GM06990 (cell line): ENCODE results near the gene APPBP2.

Source experiments
- DNase-seq: peaks from one replicate; pipeline ENCODE4 v3.0.0-alpha.2; 2011; ENCODE audit not compliant: insufficient read length; ENCODE audit errors: extremely low read depth
- H3K27me3 ChIP-seq: replicated peaks from 2 replicates; pipeline ENCODE4 v1.6.0; 2011; ENCODE audit warnings: low read length; ENCODE audit not compliant: control insufficient read depth, insufficient read depth
- H3K36me3 ChIP-seq: 2 replicates; pipeline ENCODE4 v1.5.1; 2011; ENCODE audit warnings: low read length; ENCODE audit not compliant: control insufficient read depth, insufficient read depth
- H3K4me3 ChIP-seq: replicated peaks from 2 replicates; pipeline ENCODE4 v1.5.1; 2011; ENCODE audit warnings: low read depth, mild to moderate bottlenecking, control low read depth, low read length
- TF ChIP-seq, protein P1 (sequence below): IDR thresholded peaks from 2 replicates; pipeline ENCODE4 v1.5.1; 2011; ENCODE audit warnings: low read length, control low read depth, mild to moderate bottlenecking, inconsistent platforms; ENCODE audit not compliant: insufficient read depth, poor library complexity, severe bottlenecking

Gene APPBP2

GRCh38 chr17:60455378-60455777 lies 70.7 kb downstream of the APPBP2 start:
- Histone ChIP-seq H3K36me3 (peaks cover 7% of the 10 kb centered on the region), H3K4me3 (no peak overlapping the region), H3K27me3 (no peaks in the 10 kb centered on the region)
- DNase-seq: no peak
- TF ChIP-seq, protein P1, sequence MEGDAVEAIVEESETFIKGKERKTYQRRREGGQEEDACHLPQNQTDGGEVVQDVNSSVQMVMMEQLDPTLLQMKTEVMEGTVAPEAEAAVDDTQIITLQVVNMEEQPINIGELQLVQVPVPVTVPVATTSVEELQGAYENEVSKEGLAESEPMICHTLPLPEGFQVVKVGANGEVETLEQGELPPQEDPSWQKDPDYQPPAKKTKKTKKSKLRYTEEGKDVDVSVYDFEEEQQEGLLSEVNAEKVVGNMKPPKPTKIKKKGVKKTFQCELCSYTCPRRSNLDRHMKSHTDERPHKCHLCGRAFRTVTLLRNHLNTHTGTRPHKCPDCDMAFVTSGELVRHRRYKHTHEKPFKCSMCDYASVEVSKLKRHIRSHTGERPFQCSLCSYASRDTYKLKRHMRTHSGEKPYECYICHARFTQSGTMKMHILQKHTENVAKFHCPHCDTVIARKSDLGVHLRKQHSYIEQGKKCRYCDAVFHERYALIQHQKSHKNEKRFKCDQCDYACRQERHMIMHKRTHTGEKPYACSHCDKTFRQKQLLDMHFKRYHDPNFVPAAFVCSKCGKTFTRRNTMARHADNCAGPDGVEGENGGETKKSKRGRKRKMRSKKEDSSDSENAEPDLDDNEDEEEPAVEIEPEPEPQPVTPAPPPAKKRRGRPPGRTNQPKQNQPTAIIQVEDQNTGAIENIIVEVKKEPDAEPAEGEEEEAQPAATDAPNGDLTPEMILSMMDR: no peak

- Histone ChIP-seq H3K4me3 (no peak overlapping the region), H3K27me3 (no peaks in the 10 kb centered on the region), H3K36me3 (peaks cover 4% of the 10 kb centered on the region)
- TF ChIP-seq, protein P1: no peak
- DNase-seq: no peak
These were observed 74.1 kb downstream of the APPBP2 start for GRCh38 chr17:60451965-60452364.

DNA sequence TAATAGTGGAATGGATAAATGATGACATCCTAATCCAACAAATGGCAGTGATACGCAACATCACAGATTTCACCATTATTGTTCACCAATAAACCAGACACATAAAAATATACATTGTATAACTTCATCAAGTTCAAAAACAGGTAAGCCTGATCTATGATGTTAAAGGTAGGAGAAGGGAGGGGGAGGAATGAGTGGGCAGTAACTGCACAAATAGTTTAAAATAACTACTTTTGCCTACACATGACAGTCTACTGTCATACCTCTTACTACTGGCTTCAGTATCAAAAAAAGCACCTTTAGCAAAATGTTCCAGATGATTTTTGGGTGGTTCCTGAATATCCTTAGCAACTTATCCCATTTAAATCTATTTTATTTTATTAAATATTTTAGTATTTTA lies 75.0 kb downstream of the APPBP2 start:
- H3K4me3 ChIP-seq: no peak overlapping the region
- TF ChIP-seq, protein P1: no peak
- no peak for DNase-seq
- H3K36me3 ChIP-seq: peaks cover 4% of the 10 kb centered on the region
- no peaks in the 10 kb centered on the region for H3K27me3 ChIP-seq

- no peak for DNase-seq
- Histone ChIP-seq H3K36me3 (peaks cover 1% of the 10 kb centered on the region), H3K4me3 (no peak overlapping the region), H3K27me3 (no peaks in the 10 kb centered on the region)
- TF ChIP-seq, protein P1: no peak
These were observed 78.7 kb downstream of the APPBP2 start for GRCh38 chr17:60447375-60447774.

GRCh38 chr17:60445144-60445543 lies 80.9 kb downstream of the APPBP2 start:
- DNase-seq: no peak
- TF ChIP-seq, protein P1: no peak
- Histone ChIP-seq H3K4me3 (no peak overlapping the region), H3K27me3 (no peaks in the 10 kb centered on the region), H3K36me3 (peaks cover 1% of the 10 kb centered on the region)

DNA sequence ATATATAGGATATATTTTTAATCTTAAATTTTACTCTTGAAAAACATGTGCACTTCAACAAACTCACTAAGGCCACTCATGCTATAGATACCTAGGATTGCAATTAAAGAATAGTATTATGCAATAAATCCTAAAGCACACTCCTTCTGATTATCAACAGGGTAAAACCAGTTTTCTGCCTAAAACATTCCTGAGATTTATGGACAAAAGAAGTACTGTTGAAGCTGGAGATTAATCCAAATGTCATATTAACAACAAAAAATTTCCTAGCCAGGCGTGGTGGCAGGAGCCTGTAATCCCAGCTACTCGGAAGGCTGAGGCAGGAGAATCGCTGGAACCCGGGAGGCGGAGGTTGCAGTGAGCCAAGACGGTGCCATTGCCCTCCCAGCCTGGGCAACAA lies 82.3 kb downstream of the APPBP2 start:
- TF ChIP-seq, protein P1: no peak
- Histone ChIP-seq H3K36me3 (peaks cover 1% of the 10 kb centered on the region), H3K4me3 (no peak overlapping the region), H3K27me3 (no peaks in the 10 kb centered on the region)
- no peak for DNase-seq
